ENCODE results near the gene OR5M3.

- TF ChIP-seq GATA2 (IDR thresholded peaks at IDR 0.05; ENCODE audit: low read depth, low read length) (no peak), GATA3 (IDR thresholded peaks at IDR 0.05; ENCODE audit: low read depth, low read length) (no peak)
Observed at GRCh38 chr11:56473252-56473651, at the start of gene OR5M3.

Measured in SH-SY5Y (cell line).